Endothelial cell of umbilical vein (primary cell): ENCODE data around the gene HIVEP1. TPM values are rescaled to one million over a fixed set of nuclear protein-coding genes. Genes with fewer than 3 reads are reported as not detected.

Experiments
- BruUV-seq: library from RNA; stranded (reverse); fragments of 400-500 nt; replicated peaks from 2 replicates; lab custom pipeline; 2021; lab: Mats Ljungman, UMichigan
- CTCF ChIA-PET: fragments of 300-600, 350-600 bp; sonication (Branson Sonifier 250); formaldehyde crosslinking; loops from one replicate; lab custom pipeline; 2021; ENCODE audit warnings: antibody characterized with exemption, inconsistent platforms; lab: Charles Lee
- POLR2A ChIA-PET: fragments of 300-600, 350-600 bp; sonication (Branson Sonifier 250); formaldehyde crosslinking; loops from one replicate; lab custom pipeline; 2021; ENCODE audit warnings: antibody characterized with exemption, inconsistent platforms; lab: Charles Lee
- DNase-seq: peaks from one replicate; pipeline ENCODE4 v3.0.0-alpha.2; 2011; ENCODE audit warnings: low read depth, low spot score
- FAIRE-seq: peaks from 2 replicates; lab custom pipeline; 2011; peaks lifted over from hg19 to GRCh38; lab: Jason Lieb, UNC
- H2AFZ ChIP-seq: 2 replicates; pipeline ENCODE4 v1.6.0; 2012; ENCODE audit warnings: low read depth, low read length, control low read depth, inconsistent platforms
- H3K27ac ChIP-seq: 2 replicates; pipeline ENCODE4 v1.5.1; 2011; ENCODE audit warnings: low read depth, mild to moderate bottlenecking, control low read depth, low read length, moderate library complexity; ENCODE audit not compliant: insufficient read depth
- H3K27me3 ChIP-seq, 2 experiments: 2 replicates each; pipeline versions ENCODE4 v1.6.0 to v1.6.1; 2011; ENCODE audit warnings: low read length in 2 of 2, mixed read lengths in 1 of 2; ENCODE audit not compliant: control insufficient read depth in 2 of 2, insufficient read depth in 2 of 2
- H3K36me3 ChIP-seq, 2 experiments: 2 replicates in 1 of 2; 3 replicates in 1 of 2; pipeline ENCODE4 v1.5.1; 2011; ENCODE audit warnings: low read length in 2 of 2, mild to moderate bottlenecking in 1 of 2, moderate library complexity in 1 of 2; ENCODE audit not compliant: control insufficient read depth in 2 of 2, insufficient read depth in 2 of 2; ENCODE audit errors: extremely low read depth in 1 of 2
- H3K4me1 ChIP-seq: 3 replicates; pipeline ENCODE4 v1.5.1; 2011; ENCODE audit warnings: mild to moderate bottlenecking, low read length; ENCODE audit not compliant: control insufficient read depth, insufficient read depth; ENCODE audit errors: extremely low read depth
- H3K4me2 ChIP-seq: 2 replicates; pipeline ENCODE4 v1.6.1; 2011; ENCODE audit warnings: low read length, control low read depth, mixed read lengths; ENCODE audit not compliant: insufficient read depth
- H3K4me3 ChIP-seq, 3 experiments: fragments of 200-600 bp in 1 of 3; sonication (generic), shearing (Covaris generic) in 1 of 3; replicated peaks in 1 of 3; 2 replicates each; pipeline ENCODE4 v1.5.1; 2011 to 2016; ENCODE audit warnings: control low read depth in 3 of 3, low read length in 3 of 3, mild to moderate bottlenecking in 2 of 3, inconsistent platforms in 1 of 3, low read depth in 1 of 3, moderate library complexity in 1 of 3; ENCODE audit not compliant: insufficient read depth in 1 of 3
- H3K79me2 ChIP-seq: 2 replicates; pipeline ENCODE4 v1.6.0; 2012; ENCODE audit warnings: low read length, inconsistent platforms; ENCODE audit not compliant: control insufficient read depth, insufficient read depth
- H3K9ac ChIP-seq: replicated peaks from 2 replicates; pipeline ENCODE3; 2011; ENCODE audit warnings: low read length, control low read depth; ENCODE audit not compliant: insufficient read depth; ENCODE audit errors: extremely low read depth
- H3K9me1 ChIP-seq: replicated peaks from 3 replicates; pipeline ENCODE4 v1.6.0; 2011; ENCODE audit warnings: mild to moderate bottlenecking, low read length; ENCODE audit not compliant: control insufficient read depth, insufficient read depth; ENCODE audit errors: extremely low read depth
- H3K9me3 ChIP-seq: replicated peaks from 2 replicates; pipeline ENCODE4 v1.5.1; 2012; ENCODE audit warnings: low read length, inconsistent platforms; ENCODE audit not compliant: control insufficient read depth, insufficient read depth
- H4K20me1 ChIP-seq: replicated peaks from 2 replicates; pipeline ENCODE3; 2011; ENCODE audit warnings: mild to moderate bottlenecking, low read length; ENCODE audit not compliant: control insufficient read depth, insufficient read depth; ENCODE audit errors: extremely low read depth
- CTCF ChIP-seq, 2 donors: IDR thresholded peaks; 1 replicate in 1 of 2; 2 replicates in 1 of 2; pipeline ENCODE4 v1.5.1; 2011; ENCODE audit warnings: low read length in 2 of 2, mild to moderate bottlenecking in 2 of 2, moderate library complexity in 2 of 2, control low read depth in 1 of 2, inconsistent platforms in 1 of 2, low read depth in 1 of 2; ENCODE audit not compliant: insufficient read depth in 1 of 2; ENCODE audit errors: extremely low read depth in 1 of 2
- EZH2 ChIP-seq: IDR thresholded peaks from 2 replicates; pipeline ENCODE4 v1.6.1; 2012; ENCODE audit warnings: borderline replicate concordance, low read depth, mild to moderate bottlenecking, moderate library complexity, low read length, inconsistent platforms; ENCODE audit not compliant: severe bottlenecking
- FOS ChIP-seq: IDR thresholded peaks from 2 replicates; pipeline ENCODE4 v1.6.1; 2011; ENCODE audit warnings: mild to moderate bottlenecking, low read length, moderate library complexity, borderline replicate concordance; ENCODE audit not compliant: insufficient read depth
- GATA2 ChIP-seq: IDR thresholded peaks from 2 replicates; pipeline ENCODE4 v1.7.0; 2011; ENCODE audit warnings: low read depth, mild to moderate bottlenecking, moderate library complexity, mixed read lengths, low read length; ENCODE audit not compliant: insufficient read length, insufficient read depth
- JUN ChIP-seq: IDR thresholded peaks from 2 replicates; pipeline ENCODE4 v1.6.1; 2011; ENCODE audit warnings: borderline replicate concordance, low read depth; ENCODE audit not compliant: insufficient read length, insufficient read depth
- MAX ChIP-seq: IDR thresholded peaks from 2 replicates; pipeline ENCODE4 v1.6.1; 2011; ENCODE audit not compliant: insufficient read depth, insufficient read length
- MYC ChIP-seq: IDR thresholded peaks from one replicate; pipeline ENCODE4 v1.6.1; 2011; ENCODE audit warnings: mild to moderate bottlenecking, low read depth, low read length
- POLR2A ChIP-seq: IDR thresholded peaks from 2 replicates; pipeline ENCODE4 v1.6.1; 2012; ENCODE audit warnings: low read depth, mild to moderate bottlenecking, control low read depth, low read length
- POLR2AphosphoS5 ChIP-seq: IDR thresholded peaks from 2 replicates; pipeline ENCODE4 v1.6.1; 2012; ENCODE audit warnings: low read depth, mild to moderate bottlenecking, control low read depth, low read length, moderate library complexity; ENCODE audit not compliant: insufficient read depth
- dilution Hi-C: fragments of 300-500 bp; cut with MboI; formaldehyde crosslinking; loops from one replicate; pipeline ENCODE4 v1.15.0; 2019; ENCODE audit warnings: low sequenced_read_pairs; ENCODE audit not compliant: extremely low pct_ligation_motif_present
- intact Hi-C: fragments of 100-400 bp; cut with micrococcal nuclease; formaldehyde crosslinking; loops from one replicate; pipeline ENCODE4 v1.10.0; 2022
- polyA plus RNA-seq, 4 experiments: library from polyadenylated mRNA; depleted of rRNA in 3 of 4; stranded (reverse) in 3 of 4; unstranded in 1 of 4; fragments of >200 nt; gene quantifications; 2 replicates each; pipeline versions ENCODE4 v1.2.1 to v1.2.3, GENCODE V29; 2011 to 2012; ENCODE audit warnings: missing spikeins in 1 of 4
- total RNA-seq: library from RNA; stranded (reverse); gene quantifications from 2 replicates; pipeline ENCODE4 v1.2.3, GENCODE V29; 2021

The HIVEP1 gene
- total and polyA plus RNA-seq, 2 donors (not counting 3 experiments of a cell fraction or from before 2014, with no cell fraction given): 33.5 to 49.2 TPM

- H3K9me1 ChIP-seq: no peaks in the 10 kb centered on the region
- H3K4me2 ChIP-seq: no peak overlapping the region
- DNase-seq (no peak), FAIRE-seq (no peak)
- H3K9ac ChIP-seq: no peak overlapping the region
- intact Hi-C loops: loop anchor here (2.0 to 5.0 kb wide), 5 partner anchors 85 to 495 kb away; partner anchors contain the start of gene HIVEP1
- no peaks in the 10 kb centered on the region for H3K79me2 ChIP-seq
- POLR2A ChIA-PET: no interaction called here
- CTCF ChIA-PET: interaction anchor here (0.6 to 1.2 kb wide), 3 partner anchors 12 to 371 kb away, joined by 3 to 4 read pairs (median 3); no protein-coding TSS in a partner anchor
- H3K4me1 ChIP-seq: peaks cover 24% of the 10 kb centered on the region
- no peak overlapping the region for H3K27ac ChIP-seq
- no peaks in the 10 kb centered on the region for H4K20me1 ChIP-seq
- no peak for TF ChIP-seq MAX
- TF ChIP-seq GATA2: no peak
- no peak for TF ChIP-seq EZH2
- TF ChIP-seq POLR2A: no peak
- TF ChIP-seq POLR2AphosphoS5: no peak
- no peak for TF ChIP-seq FOS
- no peak for TF ChIP-seq MYC
- no peak for TF ChIP-seq CTCF (IDR thresholded peaks at IDR 0.05; ENCODE audit: extremely low read depth in 1 of 2, insufficient read depth in 1 of 2, low read depth in 1 of 2, low read length in 2 of 2)
- TF ChIP-seq JUN: no peak
- H3K4me3 ChIP-seq: no peak overlapping the region
- dilution Hi-C loops: no loop called here
- no peaks in the 10 kb centered on the region for H3K9me3 ChIP-seq
- no peaks in the 10 kb centered on the region for H3K27me3 ChIP-seq
- peaks cover 0 to 9% of the 10 kb centered on the region in 2 experiments for H3K36me3 ChIP-seq
- BruUV-seq: no TSS peak
- no peak overlapping the region for H2AFZ ChIP-seq
These were observed 137.9 kb downstream of the HIVEP1 start for GRCh38 chr6:12149944-12150510.
